GM19023 (cell line): ENCODE measurements around the gene NUP62CL.
"Not testable (repeated sequence)": the region's sequence is repeated elsewhere in the genome, so short reads cannot be mapped to it uniquely, and the experiment has no call there.

Experiments used
- ATAC-seq: cut with Tn5 transposase; IDR thresholded peaks from one replicate; pipeline ENCODE4 v1.9.1; 2021; ENCODE audit warnings: mild to moderate bottlenecking, moderate library complexity; ENCODE audit not compliant: unreplicated experiment

The NUP62CL gene

DNA sequence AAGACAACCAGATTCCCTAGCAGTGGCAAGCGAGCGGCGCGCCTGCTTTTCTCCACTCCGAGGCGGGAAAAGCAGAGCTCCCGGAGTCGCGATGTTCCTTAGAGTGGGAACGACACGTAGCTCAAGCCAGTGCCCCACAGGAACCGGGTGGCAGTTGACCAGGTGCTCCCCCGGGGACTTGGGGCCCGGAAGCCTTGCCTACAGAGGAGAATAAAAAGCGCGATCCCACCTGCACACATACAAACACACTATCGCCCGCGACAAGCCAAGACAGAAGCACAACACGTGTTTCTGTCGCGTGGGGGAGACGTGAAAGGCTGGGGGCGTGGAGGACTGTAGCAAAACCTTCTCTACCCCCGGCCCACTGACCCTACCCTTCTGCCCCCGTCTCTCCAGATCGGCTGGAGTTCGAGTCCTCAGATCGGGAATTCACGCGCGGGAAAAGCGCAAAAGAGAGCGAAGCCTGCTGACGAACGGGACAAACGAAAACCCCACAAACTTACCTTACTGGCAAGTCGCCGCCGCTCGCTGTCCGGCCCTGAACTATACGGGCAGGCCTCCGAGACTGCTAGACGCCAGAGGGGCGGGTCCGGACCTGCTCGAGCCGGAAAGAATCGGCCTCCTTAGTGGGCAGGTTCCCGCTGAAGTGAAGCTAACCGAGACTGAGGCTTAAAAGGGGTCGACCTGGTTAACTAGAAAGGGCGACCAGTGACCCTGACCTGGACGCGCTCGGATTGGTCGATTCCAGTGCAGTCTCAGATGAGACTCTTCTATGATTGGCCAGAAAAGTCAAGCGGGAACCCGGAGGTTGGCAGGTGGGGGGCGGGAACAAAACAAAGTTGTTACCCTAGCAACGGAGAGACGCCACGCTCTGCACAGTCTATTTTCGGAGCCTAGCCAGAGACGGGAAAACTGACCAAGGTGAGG, at the start of gene NUP62CL, which contains the start of gene DNAAF6:
Gene NUP62CL, minus strand, starts transcription at position 664 of the 927 bp plus-strand sequence. CDS start 31,287 bp downstream, outside the sequence.
Gene DNAAF6, plus strand, starts transcription at position 842 of the 927 bp plus-strand sequence. CDS start 6,265 bp downstream, outside the sequence.
- peak; percentile 96 for ATAC-seq

GRCh38 chrX:107228486-107228819, 22.2 kb upstream of the NUP62CL start:
- no peak for ATAC-seq

DNA sequence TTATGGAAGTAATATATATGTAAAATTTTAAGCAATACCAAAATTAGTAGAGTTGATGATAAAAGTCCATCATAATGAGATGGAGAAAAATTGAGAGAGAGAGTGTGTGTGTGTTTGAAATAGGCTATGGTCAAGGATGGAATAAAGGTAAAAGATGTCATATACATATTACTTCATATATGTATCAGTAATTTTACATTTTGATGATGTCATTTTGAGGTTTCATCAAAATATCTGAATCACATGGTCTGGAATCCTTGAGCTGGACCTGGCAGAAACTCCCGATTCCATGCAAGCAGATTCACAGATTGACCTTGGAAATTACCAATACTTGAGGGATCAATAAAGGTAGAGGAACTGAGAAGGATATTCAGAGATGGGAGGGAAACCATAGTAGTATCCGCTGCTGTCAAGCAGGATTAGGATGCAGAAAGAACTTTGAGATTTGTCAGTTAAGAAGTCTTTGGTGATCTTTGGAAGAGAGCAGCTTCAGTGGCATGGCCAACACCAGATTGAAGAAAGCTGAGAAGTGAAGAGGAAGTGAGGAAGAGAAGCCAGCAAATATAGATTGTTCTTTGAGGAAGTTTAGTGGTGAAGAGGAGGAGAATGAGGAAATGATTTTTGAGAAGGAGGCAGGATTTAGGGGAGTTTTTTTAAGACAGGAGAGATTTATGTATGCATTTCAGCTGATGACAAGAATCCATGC, 21.7 kb upstream of the NUP62CL start:
- ATAC-seq: no peak

DNA sequence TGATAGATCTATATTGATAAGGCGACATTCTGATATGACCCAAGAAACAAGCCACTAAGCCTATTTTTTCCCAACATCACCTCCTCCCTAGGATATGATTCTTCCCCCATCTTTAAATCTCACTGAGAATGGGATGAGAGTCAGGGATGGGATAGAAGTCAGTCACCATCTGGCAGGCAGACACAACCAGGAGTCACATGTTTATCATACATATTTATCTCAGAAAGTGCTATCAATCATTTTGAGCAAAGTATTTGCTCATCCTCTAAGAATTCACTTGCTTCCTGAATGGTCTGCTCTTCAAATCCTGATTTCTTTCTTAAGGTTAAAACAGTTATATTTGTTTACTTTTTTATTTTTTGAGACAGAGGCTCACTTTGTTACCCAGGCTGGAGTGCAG, 20.5 kb upstream of the NUP62CL start:
- no peak for ATAC-seq

- ATAC-seq: no peak
These were observed 7.2 kb upstream of the NUP62CL start for GRCh38 chrX:107213477-107213876.

DNA sequence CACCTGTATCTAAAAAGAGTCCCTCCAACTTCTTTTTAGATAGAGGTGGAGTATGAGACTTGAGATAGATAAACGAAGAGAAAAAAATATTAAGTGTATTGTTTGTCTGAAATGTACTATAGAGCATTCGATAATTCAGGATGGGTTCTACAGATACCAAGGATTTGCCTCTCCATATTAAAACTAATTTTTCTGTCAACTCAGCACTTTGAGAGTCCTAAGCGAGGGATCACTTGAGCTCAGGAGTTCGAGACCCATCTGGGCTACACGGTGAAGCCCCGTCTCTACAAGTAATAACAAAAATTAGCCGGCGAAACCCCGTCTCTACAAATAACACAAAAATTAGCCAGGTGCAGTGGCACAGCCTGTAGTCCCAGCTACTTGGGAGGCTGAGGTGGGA, 1.7 kb upstream of the NUP62CL start:
- ATAC-seq: no peak

GRCh38 chrX:107207089-107207488, 856 bp upstream of the NUP62CL start:
- ATAC-seq: no peak

DNA sequence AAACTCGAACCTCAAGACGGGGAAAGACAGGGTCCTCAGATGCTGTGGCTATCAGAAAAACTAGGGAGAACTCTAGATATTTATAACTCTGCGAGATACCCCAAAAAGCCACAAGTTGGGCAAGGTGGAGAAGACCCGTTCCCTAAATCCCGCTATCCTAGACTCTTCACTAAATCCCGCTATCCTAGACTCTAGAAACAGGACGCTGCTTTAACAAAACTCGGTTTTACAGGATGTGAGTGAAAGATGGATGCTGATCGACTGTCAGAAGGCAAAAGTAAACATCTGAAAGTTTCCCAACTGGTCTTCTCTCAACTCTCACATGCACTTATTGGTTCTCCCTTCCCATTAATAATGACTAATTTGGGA, 448 bp upstream of the NUP62CL start:
- no peak for ATAC-seq

DNA sequence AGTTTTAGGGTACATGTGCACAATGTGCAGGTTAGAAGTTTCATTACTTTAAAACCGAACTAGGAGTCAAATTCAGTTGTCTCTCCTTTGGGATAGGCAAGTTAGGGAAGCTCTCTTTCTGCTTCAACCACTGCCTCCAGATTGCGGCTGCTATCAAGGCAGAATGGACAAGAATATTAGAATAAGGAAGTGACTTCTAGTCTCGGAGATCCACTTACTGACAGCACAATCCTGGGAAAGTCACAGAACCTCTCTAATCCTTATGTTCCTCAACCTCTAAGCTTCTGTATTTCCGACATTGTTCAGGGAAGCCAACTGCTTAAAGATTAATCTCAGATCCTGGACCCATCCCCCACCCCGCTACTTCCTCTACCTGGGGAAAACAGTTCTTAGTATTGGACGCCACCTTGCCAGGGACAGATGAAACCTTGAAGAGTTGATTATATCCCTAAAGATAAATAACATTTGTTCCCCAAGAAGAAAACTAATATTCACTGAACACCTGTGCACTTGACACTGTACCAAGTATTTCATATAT, 2.1 kb downstream of the NUP62CL start:
- no peak for ATAC-seq

GRCh38 chrX:107199491-107199890, 6.7 kb downstream of the NUP62CL start:
- ATAC-seq: no peak

GRCh38 chrX:107198074-107198473, 8.2 kb downstream of the NUP62CL start:
- not testable (repeated sequence) for ATAC-seq

- ATAC-seq: no peak
These were observed 8.9 kb downstream of the NUP62CL start for GRCh38 chrX:107197319-107197718.

DNA sequence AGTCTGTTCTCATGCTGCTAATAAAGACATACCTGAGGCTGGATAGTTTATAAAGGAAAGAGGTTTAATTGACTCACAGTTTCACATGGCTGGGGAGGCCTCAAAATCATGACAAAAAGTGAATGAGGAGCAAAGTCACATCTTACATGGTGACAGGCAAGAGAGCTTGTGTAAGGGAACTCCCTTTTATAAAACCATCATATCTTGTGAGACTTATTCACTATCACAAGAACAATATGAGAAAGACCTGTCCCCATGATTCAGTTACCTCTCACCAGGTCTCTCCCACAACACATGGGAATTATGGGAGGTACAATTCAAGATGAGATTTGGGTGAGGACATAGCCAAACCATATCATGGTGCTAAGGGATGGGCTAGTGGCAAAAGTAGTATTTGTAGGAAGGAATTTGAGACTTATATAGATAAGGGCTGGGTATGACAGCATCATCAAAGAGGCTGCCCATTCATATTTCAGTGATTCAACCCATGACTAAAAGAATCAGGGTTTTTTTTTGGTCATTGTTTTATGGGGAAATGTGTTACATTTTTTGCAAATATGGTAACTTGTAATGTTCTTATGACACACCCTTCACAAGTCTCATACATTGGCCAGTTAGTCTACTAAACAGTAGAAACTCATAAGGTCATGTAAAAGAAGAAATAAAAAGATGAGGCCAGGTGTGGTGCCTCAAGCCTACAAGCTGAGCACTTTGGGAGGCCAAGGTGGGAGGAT, 34.7 kb downstream of the NUP62CL start:
- ATAC-seq: no peak

- ATAC-seq: no peak
These were observed 37.5 kb downstream of the NUP62CL start for GRCh38 chrX:107168712-107169111.

- no peak for ATAC-seq
These were observed 38.0 kb downstream of the NUP62CL start for GRCh38 chrX:107168257-107168656.

DNA sequence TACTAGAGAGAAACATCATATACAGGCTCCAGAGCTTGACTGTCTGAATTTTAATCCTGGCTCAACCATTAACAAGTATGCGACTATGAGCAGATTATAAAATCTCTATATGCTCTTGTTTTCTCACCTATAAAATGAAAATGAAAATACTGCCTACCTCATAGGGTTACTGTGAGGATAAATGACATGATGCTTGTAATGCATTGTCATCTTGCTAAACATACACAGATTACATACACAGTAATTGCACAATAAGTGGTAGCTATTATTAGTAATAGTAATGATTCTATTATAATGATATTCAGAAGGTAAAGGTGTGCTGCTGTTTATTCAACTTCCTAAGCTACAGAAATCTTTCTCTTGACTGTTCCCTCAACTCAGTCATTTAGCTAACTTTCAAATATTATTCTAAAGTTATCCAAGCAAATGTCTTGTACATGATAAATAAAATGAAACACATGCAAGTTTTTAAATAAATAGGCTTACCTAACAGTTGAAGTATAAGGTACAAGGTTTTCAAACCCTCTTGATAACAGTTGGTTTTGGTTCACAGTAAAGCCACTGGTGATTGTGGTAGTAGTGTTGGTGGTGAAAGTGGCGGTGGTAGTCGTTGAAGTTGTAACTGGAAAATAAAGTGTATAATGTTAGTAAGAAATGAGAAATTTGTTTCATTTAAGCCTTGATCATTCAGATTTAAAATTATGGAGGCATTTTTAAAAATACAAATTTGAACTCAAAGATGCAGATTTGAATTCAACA, 38.9 kb downstream of the NUP62CL start:
- no peak for ATAC-seq

GRCh38 chrX:107157618-107158017, 48.6 kb downstream of the NUP62CL start:
- not testable (repeated sequence) for ATAC-seq

GRCh38 chrX:107155621-107156430, 50.4 kb downstream of the NUP62CL start:
- not testable (repeated sequence) for ATAC-seq

- no peak for ATAC-seq
These were observed 51.2 kb downstream of the NUP62CL start for GRCh38 chrX:107154787-107155620.
